ENCODE data around the gene TNP1.

DNA sequence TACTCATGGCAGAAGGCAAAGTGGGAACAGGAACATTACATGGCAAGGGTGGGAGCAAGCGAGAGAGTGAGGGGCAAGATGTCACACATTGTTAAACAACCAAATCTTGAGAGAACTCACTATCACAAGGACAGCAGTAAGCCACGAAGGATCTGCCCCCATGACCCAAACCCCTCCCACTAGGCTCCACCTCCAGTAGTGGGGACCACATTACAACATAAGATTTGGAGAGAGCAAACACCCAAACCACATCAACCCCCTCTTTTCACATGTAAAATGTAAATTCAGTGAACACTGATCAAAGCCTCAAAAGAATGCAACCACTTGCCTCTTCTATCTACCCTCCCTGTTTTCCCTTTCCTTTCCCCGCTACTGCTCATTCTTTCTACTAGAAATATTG is 43.6 kb upstream of the TNP1 start:
- TF ChIP-seq, protein P1, sequence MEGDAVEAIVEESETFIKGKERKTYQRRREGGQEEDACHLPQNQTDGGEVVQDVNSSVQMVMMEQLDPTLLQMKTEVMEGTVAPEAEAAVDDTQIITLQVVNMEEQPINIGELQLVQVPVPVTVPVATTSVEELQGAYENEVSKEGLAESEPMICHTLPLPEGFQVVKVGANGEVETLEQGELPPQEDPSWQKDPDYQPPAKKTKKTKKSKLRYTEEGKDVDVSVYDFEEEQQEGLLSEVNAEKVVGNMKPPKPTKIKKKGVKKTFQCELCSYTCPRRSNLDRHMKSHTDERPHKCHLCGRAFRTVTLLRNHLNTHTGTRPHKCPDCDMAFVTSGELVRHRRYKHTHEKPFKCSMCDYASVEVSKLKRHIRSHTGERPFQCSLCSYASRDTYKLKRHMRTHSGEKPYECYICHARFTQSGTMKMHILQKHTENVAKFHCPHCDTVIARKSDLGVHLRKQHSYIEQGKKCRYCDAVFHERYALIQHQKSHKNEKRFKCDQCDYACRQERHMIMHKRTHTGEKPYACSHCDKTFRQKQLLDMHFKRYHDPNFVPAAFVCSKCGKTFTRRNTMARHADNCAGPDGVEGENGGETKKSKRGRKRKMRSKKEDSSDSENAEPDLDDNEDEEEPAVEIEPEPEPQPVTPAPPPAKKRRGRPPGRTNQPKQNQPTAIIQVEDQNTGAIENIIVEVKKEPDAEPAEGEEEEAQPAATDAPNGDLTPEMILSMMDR (IDR thresholded peaks at IDR 0.05; ENCODE audit: insufficient read depth, low read length): no peak
- TF ChIP-seq POLR2AphosphoS5 (IDR thresholded peaks at IDR 0.05; ENCODE audit: low read depth): no peak
- TF ChIP-seq, protein P2, sequence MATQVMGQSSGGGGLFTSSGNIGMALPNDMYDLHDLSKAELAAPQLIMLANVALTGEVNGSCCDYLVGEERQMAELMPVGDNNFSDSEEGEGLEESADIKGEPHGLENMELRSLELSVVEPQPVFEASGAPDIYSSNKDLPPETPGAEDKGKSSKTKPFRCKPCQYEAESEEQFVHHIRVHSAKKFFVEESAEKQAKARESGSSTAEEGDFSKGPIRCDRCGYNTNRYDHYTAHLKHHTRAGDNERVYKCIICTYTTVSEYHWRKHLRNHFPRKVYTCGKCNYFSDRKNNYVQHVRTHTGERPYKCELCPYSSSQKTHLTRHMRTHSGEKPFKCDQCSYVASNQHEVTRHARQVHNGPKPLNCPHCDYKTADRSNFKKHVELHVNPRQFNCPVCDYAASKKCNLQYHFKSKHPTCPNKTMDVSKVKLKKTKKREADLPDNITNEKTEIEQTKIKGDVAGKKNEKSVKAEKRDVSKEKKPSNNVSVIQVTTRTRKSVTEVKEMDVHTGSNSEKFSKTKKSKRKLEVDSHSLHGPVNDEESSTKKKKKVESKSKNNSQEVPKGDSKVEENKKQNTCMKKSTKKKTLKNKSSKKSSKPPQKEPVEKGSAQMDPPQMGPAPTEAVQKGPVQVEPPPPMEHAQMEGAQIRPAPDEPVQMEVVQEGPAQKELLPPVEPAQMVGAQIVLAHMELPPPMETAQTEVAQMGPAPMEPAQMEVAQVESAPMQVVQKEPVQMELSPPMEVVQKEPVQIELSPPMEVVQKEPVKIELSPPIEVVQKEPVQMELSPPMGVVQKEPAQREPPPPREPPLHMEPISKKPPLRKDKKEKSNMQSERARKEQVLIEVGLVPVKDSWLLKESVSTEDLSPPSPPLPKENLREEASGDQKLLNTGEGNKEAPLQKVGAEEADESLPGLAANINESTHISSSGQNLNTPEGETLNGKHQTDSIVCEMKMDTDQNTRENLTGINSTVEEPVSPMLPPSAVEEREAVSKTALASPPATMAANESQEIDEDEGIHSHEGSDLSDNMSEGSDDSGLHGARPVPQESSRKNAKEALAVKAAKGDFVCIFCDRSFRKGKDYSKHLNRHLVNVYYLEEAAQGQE (IDR thresholded peaks at IDR 0.05; ENCODE audit: insufficient replicate concordance, low read depth): no peak
- no peak for TF ChIP-seq SPI1 (IDR thresholded peaks at IDR 0.05; ENCODE audit: borderline replicate concordance, low read depth)
- TF ChIP-seq GABPA (IDR thresholded peaks at IDR 0.05; ENCODE audit: low read depth): no peak

All from HL-60 (cell line).